ENCODE data around the gene RANBP17.

GRCh38 chr5:171074747-171075146, 212.9 kb downstream of the RANBP17 start:
- TF ChIP-seq CTCF (conservative IDR thresholded peaks at IDR 0.05; ENCODE audit: low read depth, low read length): no peak
- no peak for TF ChIP-seq EZH2 (IDR thresholded peaks at IDR 0.05; ENCODE audit: borderline replicate concordance, low read depth, low read length, poor library complexity, severe bottlenecking)

Data from A673 (cell line).